Fibroblast of upper back skin (primary cell): ENCODE measurements around the gene SLFNL1.

Experiments used
- DNase-seq: peaks from one replicate; pipeline ENCODE4 v3.0.0-alpha.2; 2013

SLFNL1 gene

DNA sequence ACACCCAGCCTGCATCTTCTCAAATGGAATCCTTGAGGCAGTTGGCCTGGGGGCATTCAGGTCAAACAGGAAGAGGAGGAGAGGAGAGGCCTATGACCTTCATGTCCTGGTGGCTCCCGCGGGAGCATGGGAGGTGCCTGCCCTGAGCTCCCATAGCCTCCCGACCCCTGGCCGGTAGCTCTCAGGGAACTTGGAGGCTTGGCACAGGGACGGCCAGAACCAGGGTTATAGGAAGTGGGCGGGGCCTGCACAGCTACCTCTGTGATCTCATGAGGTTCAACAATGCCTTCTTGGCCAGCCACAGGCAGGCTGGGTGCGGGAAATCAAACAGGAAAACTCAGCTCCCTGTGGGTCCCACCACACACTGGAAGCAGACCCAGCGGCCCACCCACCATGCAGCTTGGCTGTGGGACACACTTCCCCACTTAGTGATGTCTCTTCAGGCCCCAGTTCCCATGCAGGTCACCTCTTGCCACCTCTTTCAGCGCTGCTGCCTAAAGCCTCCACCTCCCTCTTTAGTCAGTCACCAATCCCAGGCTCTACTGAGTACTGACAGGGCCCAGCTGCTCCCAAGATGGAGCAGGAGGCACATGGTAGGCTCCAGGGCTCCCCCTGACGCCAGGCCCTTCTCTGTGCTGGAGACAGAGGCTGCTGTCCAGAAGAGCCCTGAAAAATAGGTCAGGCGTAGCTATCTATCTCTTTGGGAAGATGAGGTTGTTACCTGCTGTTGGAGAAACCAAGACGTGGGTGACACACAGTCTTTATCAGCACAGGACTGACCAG is at the start of gene SLFNL1:
SLFNL1 (minus strand) TSS at position 200 of the 783 bp plus-strand sequence. CDS start 1,065 bp downstream, outside the sequence.
- no peak for DNase-seq

DNA sequence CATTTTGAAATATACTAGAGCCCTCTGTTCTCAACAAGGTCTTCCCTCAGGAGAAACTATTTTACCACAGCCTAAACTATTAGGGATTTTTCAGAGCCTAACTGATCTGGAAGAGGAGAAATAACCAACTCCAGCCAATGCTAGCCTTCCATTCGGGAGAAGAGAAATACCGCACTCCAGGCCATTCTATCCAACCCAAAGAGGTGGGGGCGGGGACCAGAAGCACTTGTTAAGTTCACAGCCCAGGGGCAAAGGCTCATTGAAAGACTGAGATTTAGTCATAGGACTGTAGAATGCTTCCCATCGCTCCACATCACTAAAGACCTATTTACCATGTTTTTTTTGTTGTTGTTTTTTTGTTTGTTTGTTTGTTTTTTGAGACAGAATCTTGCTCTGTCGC is 35.4 kb upstream of the SLFNL1 start:
- DNase-seq: no peak

DNA sequence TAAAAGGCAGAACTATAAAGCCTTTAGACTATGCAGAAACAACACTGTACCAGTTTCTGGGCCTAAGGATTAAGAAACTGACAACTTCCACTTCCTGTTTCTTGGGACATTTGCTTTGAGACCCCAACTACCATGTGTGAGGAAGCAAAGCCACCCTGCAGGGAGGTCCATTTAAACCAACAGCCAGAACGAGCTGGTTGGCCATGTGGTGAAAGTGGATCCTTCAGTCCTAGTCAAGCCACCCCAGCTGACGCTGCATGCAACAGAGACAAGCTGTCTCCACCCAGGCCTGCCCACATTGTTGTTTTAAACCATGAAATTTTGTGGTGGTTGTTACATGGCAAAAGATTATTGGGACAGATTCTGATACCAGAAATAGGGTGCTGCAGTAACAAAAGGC is 31.8 kb upstream of the SLFNL1 start:
- DNase-seq: no peak

DNA sequence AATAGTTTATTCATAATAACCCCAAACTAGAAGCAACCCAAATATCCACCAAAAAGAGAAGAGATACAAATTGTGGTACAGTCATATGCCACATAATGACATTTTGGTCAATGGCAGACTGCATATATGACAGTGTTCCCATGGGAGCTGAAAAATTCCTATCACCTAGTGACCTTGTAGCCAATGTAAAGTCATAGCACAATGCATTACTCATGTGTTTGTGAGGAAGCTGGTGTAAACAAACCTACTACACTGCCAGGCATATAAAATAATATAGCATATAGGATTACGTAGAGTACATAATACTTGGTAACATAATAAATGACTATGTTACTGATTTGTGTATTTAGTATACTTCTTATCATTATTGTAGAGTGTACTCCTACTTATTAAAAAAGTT is 29.5 kb upstream of the SLFNL1 start:
- no peak for DNase-seq

DNA sequence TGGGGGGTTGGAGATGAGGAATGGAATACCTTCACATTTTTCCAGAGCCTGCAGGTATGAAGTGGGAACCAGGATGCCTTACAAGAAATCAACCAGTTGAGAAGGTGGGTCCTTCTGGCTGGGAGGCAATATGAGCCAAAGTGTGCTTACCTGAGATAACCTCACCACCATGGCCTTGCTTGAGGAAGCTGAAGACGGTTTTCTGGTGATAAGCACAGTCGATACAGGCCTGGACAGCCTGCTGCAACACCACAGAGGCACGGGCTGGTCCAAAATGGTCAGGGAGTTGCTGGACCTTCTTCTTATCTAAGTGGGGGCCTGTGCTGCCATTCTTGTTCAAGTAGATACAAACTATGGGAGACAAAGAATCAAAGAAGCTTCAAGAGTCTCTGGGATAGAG is 27.0 kb upstream of the SLFNL1 start:
- no peak for DNase-seq

DNA sequence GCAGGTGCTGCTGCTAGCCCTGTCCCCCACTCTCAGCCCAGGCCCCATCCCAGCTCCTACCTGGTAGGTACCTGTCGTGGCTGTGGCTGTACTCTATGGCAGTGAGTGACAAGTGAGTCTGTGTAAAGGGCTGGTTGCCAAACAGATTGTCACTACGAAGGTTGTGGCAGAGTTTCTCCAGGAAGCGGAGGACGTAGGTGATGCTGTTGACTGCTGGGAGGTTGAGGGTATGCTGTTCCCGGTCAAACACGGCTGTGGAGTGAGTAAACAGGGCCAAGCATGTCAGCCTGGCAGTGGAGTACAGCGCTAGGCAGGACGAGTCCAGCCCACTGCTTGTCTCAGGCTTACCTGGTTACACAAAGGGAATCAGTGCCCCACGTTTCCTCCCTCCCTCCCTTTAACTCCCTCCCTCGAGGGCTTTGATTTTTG is 24.8 kb upstream of the SLFNL1 start:
- DNase-seq: no peak

DNA sequence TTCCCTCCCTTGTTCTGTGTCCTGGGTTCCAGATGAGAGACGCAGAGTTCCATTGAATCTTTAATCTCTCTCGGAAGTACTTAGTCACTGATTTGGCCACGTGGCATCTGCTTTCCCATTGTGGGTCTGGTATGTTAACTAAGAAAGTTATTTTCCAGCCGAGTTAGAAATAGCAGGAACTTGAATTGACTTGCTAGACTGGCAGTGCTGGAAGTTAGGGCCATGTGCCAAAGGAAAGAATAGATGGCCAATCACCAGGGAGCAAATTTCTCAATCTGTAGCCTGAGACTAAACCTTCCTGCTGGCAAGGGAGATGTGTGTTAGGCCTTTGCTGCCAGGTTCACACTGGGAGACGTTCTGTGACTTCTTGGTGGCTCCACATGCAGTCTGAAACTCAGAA is 24.2 kb upstream of the SLFNL1 start:
- peak; percentile 52 for DNase-seq

DNA sequence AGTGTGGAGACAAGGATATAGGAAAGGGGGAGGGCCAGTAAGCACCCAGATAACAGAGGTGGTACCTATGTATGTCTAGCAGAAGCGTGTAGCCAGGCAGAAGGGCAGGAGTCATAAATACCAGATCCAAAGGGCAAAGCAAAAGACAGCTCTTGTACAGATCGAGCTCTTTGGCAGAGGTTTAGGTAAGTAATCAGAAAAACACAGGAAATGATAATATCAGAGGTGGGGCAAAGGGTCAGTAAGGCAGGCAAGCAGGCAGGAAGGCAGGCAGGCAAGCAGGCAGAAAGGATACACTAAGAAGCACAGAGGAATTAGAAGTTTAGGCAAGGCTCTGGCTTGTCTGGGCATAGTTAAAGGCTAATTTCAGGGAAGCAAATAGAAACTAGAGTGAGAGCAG is 22.7 kb upstream of the SLFNL1 start:
- DNase-seq: no peak

DNA sequence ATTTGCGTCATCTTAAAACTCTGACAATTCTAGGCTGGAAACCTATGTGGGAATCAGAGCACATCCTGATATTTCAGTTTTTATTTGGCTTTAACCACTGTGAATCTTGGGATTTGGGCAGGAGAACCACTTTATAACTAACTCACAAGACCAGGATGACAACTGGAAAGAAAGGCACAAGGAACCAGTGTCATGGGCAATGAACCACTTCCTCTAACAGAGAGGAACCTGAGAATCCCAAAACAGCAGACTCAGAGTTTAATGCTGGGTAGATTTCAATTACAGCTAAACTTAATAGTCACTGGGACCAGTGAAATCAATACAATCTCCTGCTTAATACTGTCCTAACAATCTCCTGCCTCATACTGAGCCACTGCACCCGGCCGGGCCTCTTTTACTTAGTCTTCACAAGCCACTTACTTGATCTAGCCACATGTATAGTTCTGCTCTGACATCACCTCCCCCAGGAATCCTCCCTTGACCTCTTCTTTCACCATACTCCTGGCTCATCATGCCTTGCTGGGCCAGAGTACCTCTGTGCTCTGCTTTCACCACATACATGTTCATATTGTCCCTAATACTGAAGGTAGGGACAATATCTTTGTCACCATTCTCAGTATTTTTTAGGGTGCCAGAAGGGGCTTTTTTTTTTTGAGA is 20.2 kb upstream of the SLFNL1 start:
- DNase-seq: peak; percentile 46

DNA sequence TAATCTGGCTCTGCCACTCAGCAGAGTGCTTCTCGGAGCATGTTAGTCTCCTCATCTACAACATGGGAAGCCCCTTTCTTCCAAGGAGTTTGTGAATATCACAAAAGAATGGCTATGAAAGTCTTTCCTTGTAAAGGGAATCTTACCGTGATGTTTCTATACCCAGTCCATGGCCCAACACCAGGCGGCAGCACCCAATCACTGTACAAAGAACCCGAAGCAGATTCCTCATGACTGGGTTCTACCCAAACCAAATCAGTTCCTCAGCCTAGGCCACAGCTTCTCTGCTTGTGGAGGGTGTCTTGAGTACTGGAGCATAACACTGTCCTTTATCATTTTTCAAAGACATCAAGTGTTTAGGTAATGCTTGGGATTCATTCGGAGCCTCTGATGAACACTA is 16.6 kb upstream of the SLFNL1 start:
- no peak for DNase-seq

DNA sequence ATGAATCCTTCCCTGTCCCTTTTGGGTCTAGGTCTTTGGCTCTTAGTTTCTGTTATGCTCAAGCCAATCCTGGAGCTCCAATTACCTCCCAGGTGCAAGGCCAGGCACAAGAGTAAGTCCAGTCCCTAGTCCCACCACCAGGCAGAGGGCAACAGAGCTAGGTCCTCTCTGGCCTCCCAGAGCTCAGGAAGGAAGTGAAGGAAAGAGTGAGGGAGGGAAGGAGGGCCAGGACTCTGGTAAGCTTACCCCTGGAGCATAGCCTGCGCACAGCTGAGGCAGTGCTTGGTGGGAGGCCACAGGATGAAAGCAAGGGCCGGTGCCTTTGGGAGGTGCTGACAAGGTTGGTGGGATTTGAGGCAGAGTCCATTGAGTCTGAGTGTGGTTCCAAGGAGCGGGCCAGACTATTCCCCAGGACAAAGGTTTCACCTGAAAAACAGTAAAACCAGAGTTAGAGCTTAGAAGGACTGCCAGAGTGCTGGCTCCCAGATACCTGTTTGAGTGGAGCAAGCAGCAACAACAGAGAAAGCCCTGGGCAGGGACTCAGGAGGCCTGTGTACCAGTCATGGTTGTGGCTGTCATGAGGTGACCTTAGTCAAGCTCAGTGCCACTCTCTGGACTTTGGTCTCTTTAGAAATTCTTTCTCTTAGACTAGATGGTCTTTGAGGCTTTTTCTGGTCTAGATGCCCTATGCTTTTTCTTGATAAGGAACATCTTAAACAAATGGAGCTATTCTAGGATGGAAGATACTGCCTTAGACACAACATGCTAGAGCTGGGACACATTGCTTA is 15.8 kb upstream of the SLFNL1 start:
- DNase-seq: no peak

DNA sequence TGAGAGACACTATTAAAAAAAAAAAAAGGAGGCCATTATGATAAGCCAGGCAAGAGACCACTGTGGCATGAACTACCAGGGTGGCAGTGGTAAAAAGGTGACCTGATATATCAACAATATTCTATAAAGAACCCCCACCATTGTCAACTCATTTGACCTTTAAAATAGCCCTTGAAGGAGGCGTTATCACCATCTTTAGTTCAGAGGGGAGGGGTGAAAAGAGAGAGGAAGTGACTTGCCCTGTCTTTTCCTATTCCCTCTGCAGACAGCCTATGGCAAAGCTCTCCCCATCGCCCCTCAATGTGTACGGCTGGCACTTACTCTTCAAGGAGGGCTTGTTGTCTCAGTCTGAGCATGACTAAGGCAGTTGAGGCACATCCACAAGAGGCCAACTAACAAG is 11.7 kb upstream of the SLFNL1 start:
- no peak for DNase-seq

DNA sequence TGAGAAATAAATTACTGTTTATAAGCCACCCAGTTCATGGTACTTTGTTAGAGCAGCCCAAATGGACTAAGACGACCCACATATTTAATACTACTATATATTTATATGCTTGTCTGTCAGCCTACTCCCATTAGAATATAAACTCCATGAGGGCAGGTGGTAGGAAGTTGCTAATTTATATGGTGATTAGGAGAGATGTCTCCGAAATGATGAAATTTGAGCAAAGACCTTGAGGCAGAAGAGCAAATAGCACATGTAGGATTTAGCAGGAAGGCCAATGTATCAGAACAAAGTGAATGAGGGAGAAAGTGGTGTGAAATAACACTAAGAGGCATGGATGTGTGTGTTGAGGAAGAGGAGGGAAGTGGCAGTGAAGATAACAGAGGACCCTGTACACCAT is 10.6 kb upstream of the SLFNL1 start:
- DNase-seq: no peak

DNA sequence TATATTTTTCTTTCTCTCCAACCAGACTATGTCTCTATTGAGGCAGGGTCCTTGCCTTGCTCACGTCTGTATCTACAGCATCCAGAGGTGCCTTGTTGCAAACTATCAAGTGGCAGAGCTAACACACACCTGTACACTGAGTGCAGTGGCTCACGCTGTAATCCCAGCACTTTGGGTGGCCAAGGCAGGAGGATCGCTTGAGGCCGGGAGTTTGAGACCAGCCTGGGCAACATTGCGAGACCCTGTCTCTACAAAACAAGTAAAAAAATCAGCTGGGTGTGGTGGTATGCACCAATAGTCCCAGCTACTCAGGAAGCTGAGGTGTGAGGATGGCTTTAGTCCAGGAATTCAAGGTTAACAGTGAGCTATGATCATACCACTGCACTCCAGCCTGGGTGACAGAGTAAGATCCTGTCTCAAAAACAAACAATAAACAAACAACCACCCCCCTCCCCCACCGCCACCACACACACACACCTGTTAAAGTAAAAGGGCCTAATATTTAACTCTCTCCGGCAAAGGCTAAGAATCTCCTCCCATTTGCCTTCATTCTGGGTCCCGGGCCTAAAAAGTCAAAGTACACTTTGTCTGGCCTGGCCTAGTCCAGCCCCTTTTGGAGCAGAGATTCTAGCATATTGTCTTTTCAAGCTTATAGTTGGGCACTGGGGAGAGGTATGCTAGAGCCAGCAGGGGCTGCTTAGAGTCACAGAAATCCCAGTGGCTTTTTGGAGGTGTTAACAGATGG is 9.5 kb upstream of the SLFNL1 start:
- DNase-seq: no peak

DNA sequence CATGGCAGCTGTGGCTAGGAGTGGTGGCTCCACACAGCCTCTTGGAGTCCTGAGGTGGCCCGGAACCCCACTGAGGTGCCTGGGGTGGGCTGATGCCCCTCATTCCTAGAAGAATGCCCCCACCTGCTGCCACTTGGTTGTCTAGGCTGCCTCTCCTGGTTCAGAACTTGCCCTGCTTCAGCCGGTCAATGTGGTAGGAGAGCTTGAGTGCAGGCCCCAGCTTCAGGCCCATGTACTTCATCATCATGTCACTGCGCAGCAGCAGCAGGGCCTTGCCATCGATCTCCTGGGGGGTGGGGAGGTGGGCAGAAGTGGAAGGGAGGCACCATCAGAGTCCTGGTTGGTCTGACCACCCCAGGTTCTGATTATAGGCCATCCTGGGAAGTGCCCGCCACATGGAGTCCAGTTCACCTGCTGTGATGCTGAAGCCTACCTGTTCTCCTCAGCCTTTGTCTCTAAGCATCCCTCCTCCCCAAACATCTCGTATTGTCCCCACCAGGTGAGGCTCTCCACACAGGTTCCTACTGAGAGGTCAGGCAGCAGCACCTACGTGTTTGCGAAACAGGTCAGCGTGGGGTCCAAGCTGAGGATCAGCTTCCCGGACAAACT is 6.6 kb upstream of the SLFNL1 start:
- no peak for DNase-seq

DNA sequence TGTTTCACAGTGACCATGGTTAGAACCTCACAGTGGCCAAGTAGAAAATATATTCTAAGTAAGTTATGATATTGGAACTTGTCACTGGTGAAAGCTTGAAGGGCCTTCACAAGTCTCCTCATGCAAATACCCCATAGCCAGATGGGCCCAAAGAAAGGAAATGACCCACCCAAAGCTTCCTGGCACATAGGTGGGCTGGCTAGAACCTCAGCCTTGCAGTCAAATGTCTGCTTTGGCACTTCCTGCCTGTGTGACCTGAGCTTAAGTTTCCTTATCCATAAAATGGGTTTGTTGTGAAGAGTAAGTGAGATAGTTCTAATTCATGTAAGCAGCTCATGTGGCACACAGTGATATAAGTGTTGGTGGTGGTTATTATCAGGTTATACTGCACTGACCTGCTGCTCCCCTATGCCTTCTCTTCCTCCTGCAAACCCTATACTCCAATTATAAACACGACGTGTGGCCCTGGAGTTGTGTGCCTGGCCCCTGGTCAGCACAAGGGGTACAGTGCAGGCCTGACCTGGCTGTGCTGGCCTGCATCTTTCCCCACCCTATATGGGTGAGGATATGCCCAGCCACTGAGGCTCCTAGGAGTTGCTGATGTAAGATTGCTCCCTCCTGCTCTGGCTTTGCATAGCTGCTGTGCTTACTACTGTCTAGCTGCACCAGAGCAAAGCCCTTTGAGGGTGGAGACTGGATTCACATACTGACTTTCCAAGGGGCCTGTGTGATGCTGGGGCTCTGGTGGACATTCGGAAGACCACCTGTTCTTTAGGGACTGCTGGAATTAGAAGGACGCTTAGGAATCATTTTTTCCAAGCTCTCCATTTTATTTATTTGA is 4.7 kb upstream of the SLFNL1 start:
- no peak for DNase-seq

DNA sequence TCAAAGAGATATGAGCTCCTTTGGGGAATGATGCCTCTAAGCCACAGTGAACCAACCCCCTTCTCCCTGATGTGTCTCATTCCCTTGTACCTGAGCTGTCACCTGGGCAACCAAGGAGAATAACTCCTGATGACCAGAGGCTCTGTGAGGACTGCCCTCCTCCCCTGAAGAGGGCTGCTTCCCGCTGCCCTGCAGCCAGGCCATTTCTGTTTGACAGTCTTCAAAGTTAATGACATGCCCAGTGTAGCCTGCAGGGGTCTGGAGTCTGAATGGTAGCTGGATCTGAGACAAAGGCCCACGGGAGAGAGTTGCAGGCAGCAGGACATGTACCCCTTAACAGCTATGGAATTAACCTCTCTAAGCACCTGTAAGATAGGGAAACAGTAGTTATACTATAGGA is 3.4 kb upstream of the SLFNL1 start:
- DNase-seq: no peak

DNA sequence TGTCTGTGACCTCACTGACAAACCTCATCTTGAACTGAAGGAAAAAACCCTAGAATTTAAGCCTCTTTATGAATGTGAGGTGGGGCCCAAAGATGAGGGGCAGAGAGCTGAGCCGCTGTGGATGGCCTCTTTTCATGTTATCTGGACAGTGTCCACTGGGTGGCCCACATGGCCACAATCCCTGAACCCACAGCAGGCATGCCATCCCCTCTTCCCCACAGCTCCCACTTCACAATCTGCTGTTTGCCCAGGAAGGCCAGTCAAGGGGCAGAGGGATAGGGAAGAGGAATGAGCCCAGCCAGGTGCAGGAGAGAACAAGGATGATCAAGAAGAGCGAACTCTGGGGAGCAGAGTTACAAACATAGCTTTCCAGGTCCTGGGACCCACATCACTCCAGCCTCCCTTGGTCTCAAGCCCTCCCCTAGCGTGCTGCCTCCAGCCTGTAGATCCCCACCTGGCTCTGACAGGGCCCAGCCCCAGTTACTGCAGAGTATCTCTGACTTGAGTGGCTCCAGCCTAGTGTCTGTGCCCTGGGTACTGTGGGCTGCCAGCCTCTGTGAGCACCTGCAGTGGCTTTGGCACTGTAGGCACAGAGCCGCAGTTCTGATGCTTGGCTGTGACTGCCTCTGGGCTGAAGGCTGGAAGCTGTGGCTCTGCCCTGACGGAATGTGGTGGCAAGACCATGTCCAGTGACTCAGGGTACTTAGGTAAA is 1.9 kb upstream of the SLFNL1 start:
- DNase-seq: no peak

DNA sequence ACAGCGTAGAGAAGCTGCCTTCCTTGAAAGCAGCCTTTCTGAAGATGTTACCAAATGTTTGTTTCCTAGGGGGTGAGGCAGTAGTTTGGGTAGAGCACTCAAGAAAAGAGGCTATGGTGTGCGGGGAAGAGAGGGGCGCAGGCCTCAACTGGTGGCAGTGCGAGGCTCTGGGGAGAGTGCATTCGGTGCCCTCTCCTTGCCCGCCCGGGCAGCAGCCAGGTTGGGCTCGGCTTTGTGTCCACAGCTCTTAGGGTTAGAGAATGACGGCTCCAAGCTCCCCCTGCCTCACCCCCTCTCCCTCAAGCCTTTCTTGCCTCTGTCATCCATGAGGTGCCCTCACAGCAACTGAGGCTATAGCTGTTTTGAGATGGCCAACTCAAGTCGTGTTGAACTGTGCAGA is 899 bp upstream of the SLFNL1 start:
- no peak for DNase-seq

DNA sequence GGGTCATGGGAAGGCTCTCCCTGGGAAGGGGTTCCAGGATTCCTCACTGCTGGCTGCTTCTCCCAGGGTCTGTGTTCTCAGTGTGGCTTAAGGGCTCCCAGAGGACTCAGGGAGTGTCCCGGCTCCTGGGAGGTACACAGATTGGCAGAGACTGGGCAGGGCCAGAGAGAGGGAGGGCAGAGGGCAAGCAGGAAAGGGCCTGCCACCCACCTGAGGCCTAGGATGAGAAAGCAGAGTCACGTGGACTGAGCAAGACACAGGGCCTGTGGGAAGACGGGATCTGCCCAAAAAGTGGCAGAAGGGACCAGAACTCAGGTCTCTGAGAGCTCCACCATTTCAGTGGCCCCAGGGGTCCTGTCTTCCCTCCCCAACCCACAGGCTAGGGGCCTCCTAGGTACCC is 871 bp downstream of the SLFNL1 start:
- no peak for DNase-seq

DNA sequence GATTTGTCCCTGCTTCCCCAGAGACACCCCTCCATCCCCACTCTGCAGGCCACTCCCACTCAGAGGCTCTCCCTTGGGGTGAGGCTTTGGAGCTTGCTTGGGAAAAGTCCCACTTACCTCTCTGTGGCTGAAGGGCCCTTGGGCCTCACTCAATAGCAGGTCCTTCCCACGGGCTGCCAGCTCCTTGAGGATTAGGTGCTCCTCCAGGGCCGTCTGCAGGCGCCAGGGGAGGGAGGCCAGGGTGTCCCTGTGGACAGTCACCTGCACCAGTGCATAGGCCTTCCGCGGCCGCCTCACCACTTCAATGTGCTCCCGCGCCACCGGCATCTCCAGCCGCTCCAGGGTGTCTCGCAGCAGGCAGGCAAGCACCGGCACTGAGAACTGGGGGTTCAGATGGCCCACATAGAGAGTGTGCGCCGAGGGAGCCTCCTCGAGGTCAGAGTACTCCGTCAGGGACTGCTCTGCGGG is 1.4 kb downstream of the SLFNL1 start:
- DNase-seq: no peak
